Cardiac fibroblast (primary cell): Measurements from ENCODE around the gene PTPRN2.

Source experiments
- DNase-seq, 2 donors: peaks; one replicate each; pipeline versions ENCODE4 v3.0.0 to v3.0.0-alpha.2; 2010; ENCODE audit warnings: low read depth in 2 of 2
- H3K4me3 ChIP-seq, 2 donors: replicated peaks in 1 of 2; 1 replicate in 1 of 2; 2 replicates in 1 of 2; pipeline ENCODE4 v1.5.1; 2011; ENCODE audit warnings: low read depth in 2 of 2, low read length in 2 of 2, mild to moderate bottlenecking in 2 of 2, moderate library complexity in 1 of 2
- TF ChIP-seq, protein P1 (sequence below): IDR thresholded peaks from one replicate; pipeline ENCODE4 v1.5.1; 2011; ENCODE audit warnings: low read depth, mild to moderate bottlenecking, low read length, inconsistent platforms

The PTPRN2 gene

DNA sequence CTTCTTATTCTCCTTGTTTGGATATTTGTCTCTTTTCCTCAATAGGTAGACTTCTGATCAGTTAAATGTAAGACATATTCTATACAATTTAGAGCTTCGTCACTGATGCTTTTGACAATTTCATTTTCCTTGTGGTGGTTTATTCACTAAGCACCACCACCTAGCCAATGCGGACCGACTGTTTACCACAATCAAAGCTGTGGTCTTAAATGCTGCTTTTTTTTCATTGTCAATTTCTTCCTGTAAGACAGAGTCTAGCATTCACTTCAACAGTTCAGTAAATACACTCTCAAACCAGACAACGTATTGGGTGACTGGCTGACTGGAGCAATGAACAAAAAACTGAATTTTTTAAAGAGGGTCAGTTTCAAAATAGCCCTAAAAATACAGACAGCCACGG, 1011.8 kb downstream of the PTPRN2 start:
- TF ChIP-seq, protein P1, sequence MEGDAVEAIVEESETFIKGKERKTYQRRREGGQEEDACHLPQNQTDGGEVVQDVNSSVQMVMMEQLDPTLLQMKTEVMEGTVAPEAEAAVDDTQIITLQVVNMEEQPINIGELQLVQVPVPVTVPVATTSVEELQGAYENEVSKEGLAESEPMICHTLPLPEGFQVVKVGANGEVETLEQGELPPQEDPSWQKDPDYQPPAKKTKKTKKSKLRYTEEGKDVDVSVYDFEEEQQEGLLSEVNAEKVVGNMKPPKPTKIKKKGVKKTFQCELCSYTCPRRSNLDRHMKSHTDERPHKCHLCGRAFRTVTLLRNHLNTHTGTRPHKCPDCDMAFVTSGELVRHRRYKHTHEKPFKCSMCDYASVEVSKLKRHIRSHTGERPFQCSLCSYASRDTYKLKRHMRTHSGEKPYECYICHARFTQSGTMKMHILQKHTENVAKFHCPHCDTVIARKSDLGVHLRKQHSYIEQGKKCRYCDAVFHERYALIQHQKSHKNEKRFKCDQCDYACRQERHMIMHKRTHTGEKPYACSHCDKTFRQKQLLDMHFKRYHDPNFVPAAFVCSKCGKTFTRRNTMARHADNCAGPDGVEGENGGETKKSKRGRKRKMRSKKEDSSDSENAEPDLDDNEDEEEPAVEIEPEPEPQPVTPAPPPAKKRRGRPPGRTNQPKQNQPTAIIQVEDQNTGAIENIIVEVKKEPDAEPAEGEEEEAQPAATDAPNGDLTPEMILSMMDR: no peak

DNA sequence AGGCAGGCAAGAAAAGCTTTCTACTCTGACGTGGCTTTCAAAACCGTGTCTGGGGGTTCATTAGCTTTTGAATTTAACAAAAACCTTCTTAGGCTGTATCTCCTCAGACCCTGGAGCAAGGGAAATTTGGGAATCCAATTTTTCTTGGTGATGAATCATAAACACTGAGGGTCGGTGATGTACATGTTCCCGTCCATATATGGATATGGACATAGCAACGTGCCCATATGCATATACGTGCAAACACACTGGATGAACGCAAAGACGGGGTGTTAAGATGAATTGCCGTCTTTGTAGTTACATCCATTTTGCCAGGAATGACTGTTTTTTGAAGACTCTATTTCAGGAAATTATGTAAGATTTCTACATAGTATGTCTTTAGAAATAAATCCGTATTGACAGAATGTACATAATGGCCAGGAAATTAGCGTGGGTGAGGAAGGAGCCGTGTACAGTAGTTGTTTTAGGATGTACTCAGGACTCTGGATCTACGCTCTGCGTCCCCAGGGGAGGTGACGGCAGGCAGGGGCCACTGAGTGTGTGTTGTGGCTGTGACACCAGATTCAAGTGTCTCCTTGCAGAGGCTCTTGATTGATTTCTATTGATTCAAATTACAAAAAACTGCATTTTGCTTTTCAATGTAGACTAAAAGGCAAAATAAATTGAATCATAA, 1012.6 kb downstream of the PTPRN2 start:
- H3K4me3 ChIP-seq: no peak overlapping the region
- TF ChIP-seq, protein P1: no peak
- no peak for DNase-seq

More for the DNA sequence above, 1011.8 kb downstream of the PTPRN2 start:
- DNase-seq: no peak
- no peak overlapping the region for H3K4me3 ChIP-seq

DNA sequence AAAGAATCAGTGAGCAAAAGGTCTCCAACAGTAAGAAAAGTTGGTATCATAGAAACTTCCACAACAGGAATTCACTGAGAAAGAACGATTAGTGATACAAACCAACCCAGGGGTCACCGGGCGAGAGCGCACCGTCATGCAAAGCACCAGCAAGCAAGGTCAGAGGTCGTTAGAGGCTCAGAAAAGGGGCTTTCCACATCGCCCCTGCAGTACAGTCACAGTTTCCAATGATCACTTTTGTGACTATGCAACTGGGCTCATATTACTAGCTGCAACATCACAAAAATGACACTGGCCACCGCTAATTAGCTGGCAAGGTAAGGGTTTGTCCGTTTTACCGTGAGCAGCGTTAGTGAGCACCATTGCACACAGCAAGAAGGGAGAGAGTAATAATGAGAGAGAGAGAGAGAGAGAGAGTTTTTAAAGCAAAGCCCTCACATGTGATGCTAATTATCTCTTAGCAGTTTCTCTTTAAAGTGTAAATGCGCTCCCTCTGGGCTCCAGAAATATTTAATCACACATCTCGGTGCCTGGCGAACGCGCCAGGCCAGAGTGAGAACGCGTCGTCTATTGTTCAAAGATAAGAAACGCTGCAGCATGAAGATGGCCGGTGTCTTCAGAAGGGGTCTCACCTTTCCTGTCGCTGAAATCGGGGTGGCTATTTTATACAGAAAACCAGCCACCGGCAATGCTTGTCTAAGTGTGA, 1013.4 kb downstream of the PTPRN2 start:
- TF ChIP-seq, protein P1: no peak
- no peak for DNase-seq
- H3K4me3 ChIP-seq: no peak overlapping the region

DNA sequence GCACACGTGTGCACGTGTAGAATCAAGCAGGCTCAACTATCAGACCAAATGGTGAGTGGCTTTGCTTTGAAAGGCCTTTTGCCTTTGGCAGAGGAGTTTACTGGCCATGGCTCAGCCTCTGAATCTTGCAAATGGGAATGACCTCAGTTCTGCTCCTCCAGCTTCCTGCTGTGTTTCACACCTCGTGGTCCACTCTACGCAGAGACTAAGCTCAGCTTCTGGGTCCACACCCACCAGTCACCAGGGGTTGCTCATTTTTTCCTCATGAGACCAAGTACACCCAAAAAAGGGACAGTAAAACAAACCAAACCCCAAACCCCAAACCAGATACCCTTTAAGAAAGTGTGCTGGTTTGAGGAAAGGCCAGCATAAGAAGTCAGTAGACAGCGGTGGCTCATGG, 1014.4 kb downstream of the PTPRN2 start:
- H3K4me3 ChIP-seq: no peak overlapping the region
- TF ChIP-seq, protein P1: no peak
- DNase-seq: no peak

DNA sequence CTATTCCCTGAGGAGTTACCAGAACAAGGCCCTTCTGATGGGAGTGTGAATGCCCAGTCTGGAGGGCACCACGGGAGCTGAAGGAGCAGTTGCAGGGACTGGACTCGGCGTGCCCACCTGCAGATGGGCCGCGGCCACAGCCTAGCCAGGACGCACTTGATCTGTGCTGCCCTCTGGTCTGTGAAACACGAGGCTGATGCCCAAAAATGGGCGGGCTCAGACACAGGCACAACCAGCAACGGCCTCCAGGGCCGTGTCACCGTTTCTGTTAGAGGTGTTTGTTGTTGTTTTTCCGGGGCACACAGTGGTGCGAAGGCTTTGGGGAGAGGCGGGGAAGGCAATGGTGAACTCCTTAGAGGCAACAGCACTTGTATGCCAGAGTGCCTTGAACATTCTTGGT, 1015.0 kb downstream of the PTPRN2 start:
- no peak for DNase-seq
- TF ChIP-seq, protein P1: no peak

DNA sequence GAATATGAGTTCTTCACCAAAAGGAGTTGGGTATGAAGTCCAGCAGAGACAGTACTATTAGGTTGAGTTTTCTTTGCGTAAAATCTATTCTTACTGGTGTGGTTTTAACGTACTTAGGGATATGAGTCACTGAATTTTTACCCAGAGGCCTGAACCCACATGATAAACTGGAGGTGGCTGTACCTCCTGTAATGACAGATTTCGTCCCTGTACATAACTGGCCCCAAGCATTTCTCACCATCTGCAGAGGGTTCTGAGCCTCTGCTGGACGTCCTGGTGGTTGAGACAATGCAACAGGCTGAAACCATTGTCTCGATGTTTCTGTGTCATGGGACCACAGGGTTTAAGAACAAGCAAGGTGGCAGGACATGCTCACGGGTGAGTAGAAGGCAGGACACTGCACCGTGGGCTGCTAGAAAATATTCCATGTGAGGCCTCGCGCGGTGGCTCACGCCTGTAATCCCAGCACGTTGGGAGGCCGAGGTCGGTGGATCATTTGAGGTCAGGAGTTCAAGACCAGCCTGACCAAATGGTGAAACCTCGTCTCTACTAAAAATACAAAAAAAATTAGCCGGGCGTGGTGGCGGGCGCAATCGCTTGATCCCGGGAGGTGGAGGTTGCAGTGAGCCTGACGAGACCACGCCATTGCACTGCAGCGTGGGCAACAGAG, 1017.0 kb downstream of the PTPRN2 start:
- TF ChIP-seq, protein P1: no peak
- no peak overlapping the region for H3K4me3 ChIP-seq
- DNase-seq: no peak

More for the DNA sequence above, 1015.0 kb downstream of the PTPRN2 start:
- H3K4me3 ChIP-seq: no peak overlapping the region
